Tibial nerve (tissue), 4 donors: ENCODE measurements around the gene OCLN.

Experiments
- CTCF ChIP-seq, 5 experiments: fragments of 200-600 bp in 3 of 5; fragments of 450-650 bp in 2 of 5; sonication (generic) in 3 of 5; IDR thresholded peaks; one replicate each; pipeline ENCODE4 v1.5.1; 2016 to 2019; ENCODE audit warnings: antibody characterized with exemption in 5 of 5, mild to moderate bottlenecking in 3 of 5, moderate library complexity in 2 of 5
- EP300 ChIP-seq, 2 donors: sonication (generic); formaldehyde crosslinking; IDR thresholded peaks; one replicate each; pipeline ENCODE4 v1.6.1; 2017; ENCODE audit warnings: antibody characterized with exemption in 2 of 2, mild to moderate bottlenecking in 1 of 2
- POLR2A ChIP-seq, 2 donors: fragments of 450-650 bp; IDR thresholded peaks; one replicate each; pipeline ENCODE4 v1.6.1; 2017; ENCODE audit warnings: antibody characterized with exemption in 2 of 2, mild to moderate bottlenecking in 2 of 2, moderate library complexity in 2 of 2

- TF ChIP-seq POLR2A (IDR thresholded peaks at IDR 0.05) (no peak), CTCF (IDR thresholded peaks at IDR 0.05) (no peak), EP300 (IDR thresholded peaks at IDR 0.05) (no peak)
Observed at GRCh38 chr5:69517763-69518212, 25.2 kb downstream of the OCLN start.
